Measurements from ENCODE around the gene FCRL4. TPM values are rescaled to one million over a fixed set of nuclear protein-coding genes. Genes with fewer than 3 reads are reported as not detected.

The FCRL4 gene
- total and polyA plus RNA-seq, 2 of the 4 experiments (the other 2 are of a cell fraction) = not detected

GRCh38 chr1:157574836-157575235 lies 23.0 kb downstream of the FCRL4 start:
- Histone ChIP-seq H3K14ac (replicated peaks; ENCODE audit: low read depth, low read length) (no peak overlapping the region), H2AK5ac (ENCODE audit: low read depth, low read length) (no peak overlapping the region), H2BK5ac (ENCODE audit: low read depth, low read length, poor library complexity, severe bottlenecking) (no peak overlapping the region), H3K9me3 (ENCODE audit: control insufficient read depth, insufficient read depth, low read length) (no peaks in the 10 kb centered on the region), H2BK120ac (ENCODE audit: low read depth, low read length) (no peak overlapping the region), H2AK9ac (replicated peaks; ENCODE audit: low read depth, low read length, poor library complexity) (no peak overlapping the region), H3K36me3 (ENCODE audit: control insufficient read depth, insufficient read depth, low read length) (no peaks in the 10 kb centered on the region), H3K56ac (ENCODE audit: extremely low read depth, insufficient read depth, low read length) (no peak overlapping the region), H3K4ac (ENCODE audit: low read depth, low read length) (no peak overlapping the region), H3K9ac (ENCODE audit: low read depth, low read length) (no peak overlapping the region), H3K18ac (ENCODE audit: low read depth, low read length) (no peak overlapping the region), H4K5ac (ENCODE audit: low read depth, low read length) (no peak overlapping the region), H2BK15ac (ENCODE audit: low read depth, low read length) (no peak overlapping the region), H3K27me3 (ENCODE audit: control insufficient read depth, insufficient read depth, low read length) (no peaks in the 10 kb centered on the region), H2AFZ (replicated peaks; ENCODE audit: low read length, poor library complexity) (no peak overlapping the region), H3K9me1 (ENCODE audit: insufficient read depth, low read length) (no peaks in the 10 kb centered on the region), H3K4me3 (ENCODE audit: insufficient read depth, low read depth, low read length) (no peak overlapping the region), H3K4me1 (ENCODE audit: control insufficient read depth, insufficient read depth, low read length) (no peaks in the 10 kb centered on the region), H4K91ac (ENCODE audit: insufficient read depth, low read depth, low read length) (no peak overlapping the region), H2BK20ac (ENCODE audit: low read depth, low read length) (no peak overlapping the region), H3K79me1 (ENCODE audit: low read depth in 1 of 2, low read length in 2 of 2) (no peaks in the 10 kb centered on the region), H3K23ac (ENCODE audit: low read depth, low read length) (no peak overlapping the region), H3K4me2 (ENCODE audit: low read depth, low read length) (no peak overlapping the region), H3K27ac (ENCODE audit: insufficient read depth, low read length) (no peak overlapping the region), H4K8ac (ENCODE audit: low read depth in 2 of 2, low read length in 2 of 2) (no peak overlapping the region), H4K20me1 (ENCODE audit: insufficient read depth, low read length) (no peaks in the 10 kb centered on the region)
- WGBS, 2 experiments (ENCODE audit: extremely low coverage in 2 of 2, insufficient read length in 1 of 2) = no CpG with 5 or more reads among the region's 1 CpG
- ChIA-PET POLR2A (ENCODE audit: unreplicated experiment) (no interaction called here), CTCF (no interaction called here)
- DNase-seq = no peak
- dilution Hi-C loops (cut with HindIII; ENCODE audit: low sequenced_read_pairs, unreplicated experiment) = no loop called here
- BruUV-seq (replicated peaks) = no TSS peak
- ATAC-seq (ENCODE audit: low read depth) = no peak
- TF ChIP-seq FOS (IDR thresholded peaks at IDR 0.05; ENCODE audit: low read depth, low read length) (no peak), CEBPB (IDR thresholded peaks at IDR 0.05; ENCODE audit: low read depth, low read length) (no peak), NFE2L2 (IDR thresholded peaks at IDR 0.05; ENCODE audit: low read depth, low read length) (no peak), RCOR1 (IDR thresholded peaks at IDR 0.05; ENCODE audit: insufficient replicate concordance, low read length) (no peak), USF2 (IDR thresholded peaks at IDR 0.05; ENCODE audit: low read depth, low read length) (no peak), CTCF (conservative IDR thresholded peaks at IDR 0.05; ENCODE audit: low read depth, low read length) (no peak), RFX5 (IDR thresholded peaks at IDR 0.05; ENCODE audit: low read depth, low read length) (no peak), MXI1 (IDR thresholded peaks at IDR 0.05; ENCODE audit: borderline replicate concordance, low read depth, low read length) (no peak), POLR2A (IDR thresholded peaks at IDR 0.05; ENCODE audit: low read depth, low read length) (no peak), MAFK (IDR thresholded peaks at IDR 0.05; ENCODE audit: low read depth, low read length) (no peak), BHLHE40 (IDR thresholded peaks at IDR 0.05; ENCODE audit: low read depth, low read length) (no peak), SMC3 (IDR thresholded peaks at IDR 0.05; ENCODE audit: low read depth, low read length) (no peak)
- TF ChIP-seq, protein P1, sequence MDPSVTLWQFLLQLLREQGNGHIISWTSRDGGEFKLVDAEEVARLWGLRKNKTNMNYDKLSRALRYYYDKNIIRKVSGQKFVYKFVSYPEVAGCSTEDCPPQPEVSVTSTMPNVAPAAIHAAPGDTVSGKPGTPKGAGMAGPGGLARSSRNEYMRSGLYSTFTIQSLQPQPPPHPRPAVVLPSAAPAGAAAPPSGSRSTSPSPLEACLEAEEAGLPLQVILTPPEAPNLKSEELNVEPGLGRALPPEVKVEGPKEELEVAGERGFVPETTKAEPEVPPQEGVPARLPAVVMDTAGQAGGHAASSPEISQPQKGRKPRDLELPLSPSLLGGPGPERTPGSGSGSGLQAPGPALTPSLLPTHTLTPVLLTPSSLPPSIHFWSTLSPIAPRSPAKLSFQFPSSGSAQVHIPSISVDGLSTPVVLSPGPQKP (IDR thresholded peaks at IDR 0.05; ENCODE audit: borderline replicate concordance, low read depth, low read length) = no peak
- in situ Hi-C loops (cut with MboI; ENCODE audit: low sequenced_read_pairs) = loop anchor here (10.0 kb wide), 1 partner anchor 560 kb away; no protein-coding TSS in a partner anchor
- intact Hi-C loops (cut with micrococcal nuclease) = no loop called here

All from IMR-90 (cell line).